ENCODE data around the gene MAT1A.
"Not testable (repeated sequence)": the region's sequence is repeated elsewhere in the genome, so short reads cannot be mapped to it uniquely, and the experiment has no call there.

GRCh38 chr10:80247611-80248010 is 41.8 kb downstream of the MAT1A start:
- not testable (repeated sequence) for TF ChIP-seq CTCF (IDR thresholded peaks at IDR 0.05); POLR2AphosphoS5 (IDR thresholded peaks at IDR 0.05; ENCODE audit: low read depth, low read length); SIN3A (IDR thresholded peaks at IDR 0.05; ENCODE audit: borderline replicate concordance, insufficient read depth, low read depth, low read length)

Data from Panc1 (cell line).